Astrocyte (in vitro differentiated cells and primary cell): Measurements from ENCODE around the gene PRRG1. TPM values are rescaled to one million over a fixed set of nuclear protein-coding genes. Genes with fewer than 3 reads are reported as not detected.
"Not testable (repeated sequence)": the region's sequence is repeated elsewhere in the genome, so short reads cannot be mapped to it uniquely, and the experiment has no call there.

ENCODE experiments used
- DNase-seq: peaks from one replicate; pipeline ENCODE4 v3.0.0-alpha.2; 2010; ENCODE audit warnings: low read depth
- FAIRE-seq: peaks from 2 replicates; lab custom pipeline; 2011; peaks lifted over from hg19 to GRCh38; lab: Jason Lieb, UNC
- H2AFZ ChIP-seq: 2 replicates; pipeline ENCODE4 v1.6.0; 2012; ENCODE audit warnings: low read depth, low read length, inconsistent platforms
- H3K27ac ChIP-seq: 2 replicates; pipeline ENCODE4 v1.5.1; 2011; ENCODE audit warnings: low read depth, low read length, inconsistent platforms
- H3K27me3 ChIP-seq: 2 replicates; pipeline ENCODE4 v1.6.0; 2011; ENCODE audit warnings: low read length, inconsistent platforms; ENCODE audit not compliant: insufficient read depth
- H3K36me3 ChIP-seq: 2 replicates; pipeline ENCODE4 v1.5.1; 2011; ENCODE audit warnings: low read length, inconsistent platforms; ENCODE audit not compliant: insufficient read depth
- H3K4me1 ChIP-seq: 2 replicates; pipeline ENCODE4 v1.5.1; 2011; ENCODE audit warnings: low read length, inconsistent platforms; ENCODE audit not compliant: insufficient read depth
- H3K4me2 ChIP-seq: 2 replicates; pipeline ENCODE4 v1.6.0; 2012; ENCODE audit warnings: low read length, inconsistent platforms
- H3K4me3 ChIP-seq: 2 replicates; pipeline ENCODE4 v1.5.1; 2011; ENCODE audit warnings: low read depth, mild to moderate bottlenecking, low read length, inconsistent platforms; ENCODE audit not compliant: insufficient read depth
- H3K79me2 ChIP-seq: 2 replicates; pipeline ENCODE4 v1.6.0; 2012; ENCODE audit warnings: mild to moderate bottlenecking, low read length, inconsistent platforms; ENCODE audit not compliant: insufficient read depth
- H3K9ac ChIP-seq: 2 replicates; pipeline ENCODE4 v1.6.0; 2012; ENCODE audit warnings: mild to moderate bottlenecking, low read length, inconsistent platforms
- H3K9me3 ChIP-seq: 2 replicates; pipeline ENCODE4 v1.5.1; 2012; ENCODE audit warnings: low read depth, mild to moderate bottlenecking, low read length, inconsistent platforms; ENCODE audit not compliant: insufficient read depth
- H4K20me1 ChIP-seq: 2 replicates; pipeline ENCODE4 v1.6.0; 2012; ENCODE audit warnings: low read length, inconsistent platforms; ENCODE audit not compliant: insufficient read depth
- H3K27ac Mint-ChIP-seq: one replicate; pipeline ENCODE4 v1.8.0; 2021; ENCODE audit warnings: mild to moderate bottlenecking, mixed read lengths; ENCODE audit not compliant: unreplicated experiment
- H3K27me3 Mint-ChIP-seq: one replicate; pipeline ENCODE4 v1.8.0; 2021; ENCODE audit warnings: low read depth, mixed read lengths; ENCODE audit not compliant: unreplicated experiment
- H3K36me3 Mint-ChIP-seq: one replicate; pipeline ENCODE4 v1.8.0; 2021; ENCODE audit warnings: low read depth, mixed read lengths; ENCODE audit not compliant: unreplicated experiment
- H3K4me1 Mint-ChIP-seq: one replicate; pipeline ENCODE4 v1.8.0; 2021; ENCODE audit warnings: low read depth, mixed read lengths; ENCODE audit not compliant: unreplicated experiment
- H3K4me3 Mint-ChIP-seq: one replicate; pipeline ENCODE4 v1.8.0; 2021; ENCODE audit warnings: mild to moderate bottlenecking, moderate library complexity, mixed read lengths; ENCODE audit not compliant: unreplicated experiment
- H3K9me3 Mint-ChIP-seq: one replicate; pipeline ENCODE4 v1.8.0; 2021; ENCODE audit warnings: mild to moderate bottlenecking, mixed read lengths; ENCODE audit not compliant: unreplicated experiment
- EZH2 ChIP-seq: IDR thresholded peaks from 2 replicates; pipeline ENCODE4 v1.6.1; 2012; ENCODE audit warnings: mild to moderate bottlenecking, low read length, inconsistent platforms; ENCODE audit not compliant: insufficient read depth
- total RNA-seq: library from RNA; stranded (reverse); gene quantifications from 2 replicates; pipeline ENCODE4 v1.2.1, GENCODE V29; 2021
- TF ChIP-seq, protein P1 (sequence below): IDR thresholded peaks from 2 replicates; pipeline ENCODE4 v1.5.1; 2011; ENCODE audit warnings: low read depth, mild to moderate bottlenecking, inconsistent platforms, low read length, moderate library complexity; ENCODE audit not compliant: insufficient read depth

The PRRG1 gene
- total RNA-seq, 1 donor from 2014 or later: 33.7 TPM

DNA sequence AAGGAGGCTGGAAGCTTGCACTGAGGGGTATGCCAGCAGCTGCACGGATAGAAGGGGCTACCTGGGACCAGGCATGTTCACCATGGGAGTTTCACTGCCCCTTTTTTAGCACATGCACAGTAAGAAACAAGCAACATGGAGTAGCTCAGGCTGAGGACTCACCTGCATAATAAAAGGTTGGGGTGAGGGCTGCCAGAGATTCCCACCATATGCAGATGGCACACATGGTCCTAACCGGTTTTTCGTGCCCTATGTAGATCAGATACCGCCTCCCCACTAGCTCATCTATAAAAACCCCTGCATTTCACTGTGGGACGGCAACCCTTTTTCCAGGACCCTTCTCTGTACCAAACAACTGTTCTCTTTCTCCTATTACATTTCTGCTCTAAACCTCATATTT lies 125.3 kb downstream of the PRRG1 start:
- no peak overlapping the region for H3K27ac ChIP-seq
- no peaks in the 10 kb centered on the region for H3K36me3 Mint-ChIP-seq
- no peak overlapping the region for H2AFZ ChIP-seq
- H3K4me2 ChIP-seq: no peak overlapping the region
- H3K79me2 ChIP-seq: no peaks in the 10 kb centered on the region
- peak; percentile 55 for FAIRE-seq
- H3K4me1 Mint-ChIP-seq: peaks cover 4% of the 10 kb centered on the region
- H3K27me3 Mint-ChIP-seq: no peaks in the 10 kb centered on the region
- H3K4me3 Mint-ChIP-seq: no peak overlapping the region
- H3K9ac ChIP-seq: no peak overlapping the region
- no peaks in the 10 kb centered on the region for H3K9me3 Mint-ChIP-seq
- no peaks in the 10 kb centered on the region for H4K20me1 ChIP-seq
- H3K27ac Mint-ChIP-seq: no peak overlapping the region
- H3K36me3 ChIP-seq: no peaks in the 10 kb centered on the region
- TF ChIP-seq, protein P1, sequence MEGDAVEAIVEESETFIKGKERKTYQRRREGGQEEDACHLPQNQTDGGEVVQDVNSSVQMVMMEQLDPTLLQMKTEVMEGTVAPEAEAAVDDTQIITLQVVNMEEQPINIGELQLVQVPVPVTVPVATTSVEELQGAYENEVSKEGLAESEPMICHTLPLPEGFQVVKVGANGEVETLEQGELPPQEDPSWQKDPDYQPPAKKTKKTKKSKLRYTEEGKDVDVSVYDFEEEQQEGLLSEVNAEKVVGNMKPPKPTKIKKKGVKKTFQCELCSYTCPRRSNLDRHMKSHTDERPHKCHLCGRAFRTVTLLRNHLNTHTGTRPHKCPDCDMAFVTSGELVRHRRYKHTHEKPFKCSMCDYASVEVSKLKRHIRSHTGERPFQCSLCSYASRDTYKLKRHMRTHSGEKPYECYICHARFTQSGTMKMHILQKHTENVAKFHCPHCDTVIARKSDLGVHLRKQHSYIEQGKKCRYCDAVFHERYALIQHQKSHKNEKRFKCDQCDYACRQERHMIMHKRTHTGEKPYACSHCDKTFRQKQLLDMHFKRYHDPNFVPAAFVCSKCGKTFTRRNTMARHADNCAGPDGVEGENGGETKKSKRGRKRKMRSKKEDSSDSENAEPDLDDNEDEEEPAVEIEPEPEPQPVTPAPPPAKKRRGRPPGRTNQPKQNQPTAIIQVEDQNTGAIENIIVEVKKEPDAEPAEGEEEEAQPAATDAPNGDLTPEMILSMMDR: no peak
- no peak for TF ChIP-seq EZH2
- H3K4me3 ChIP-seq: no peak overlapping the region
- H3K27me3 ChIP-seq: no peaks in the 10 kb centered on the region
- no peak for DNase-seq
- no peaks in the 10 kb centered on the region for H3K4me1 ChIP-seq
- no peaks in the 10 kb centered on the region for H3K9me3 ChIP-seq

DNA sequence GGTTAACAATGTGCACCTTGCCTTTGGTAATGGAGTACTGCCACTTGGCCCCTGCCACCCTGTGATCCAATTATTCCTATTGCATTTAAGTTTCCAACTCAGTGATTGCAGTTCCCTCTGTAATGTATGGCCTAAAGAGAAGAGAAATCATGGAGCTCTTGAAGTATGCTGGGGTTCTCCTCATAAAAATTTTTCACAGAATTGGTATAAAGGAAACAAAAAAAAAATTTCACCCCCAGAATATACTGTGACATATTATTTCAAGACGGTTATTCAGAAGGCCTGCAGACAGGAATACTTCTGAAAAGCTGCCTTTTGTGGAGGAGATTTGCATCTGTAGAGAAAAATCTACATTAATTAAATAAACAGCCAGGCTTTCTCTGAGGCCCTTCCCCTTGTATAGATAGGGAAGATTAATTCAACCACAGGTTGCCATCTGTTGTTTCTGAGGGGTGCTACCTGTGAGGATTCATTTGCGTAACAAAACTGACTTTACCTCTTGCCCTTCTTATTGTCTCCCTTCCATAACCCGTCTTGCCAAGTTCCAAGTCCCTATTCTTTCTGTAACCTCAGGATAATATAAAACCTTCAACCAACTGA lies 127.5 kb downstream of the PRRG1 start:
- Histone ChIP-seq H3K79me2 (no peaks in the 10 kb centered on the region), H3K36me3 (no peaks in the 10 kb centered on the region), H4K20me1 (no peaks in the 10 kb centered on the region), H2AFZ (no peak overlapping the region), H3K4me3 (no peak overlapping the region), H3K27ac (no peak overlapping the region), H3K27me3 (no peaks in the 10 kb centered on the region), H3K9me3 (no peaks in the 10 kb centered on the region), H3K4me1 (no peaks in the 10 kb centered on the region), H3K4me2 (no peak overlapping the region), H3K9ac (no peak overlapping the region)
- no peak for FAIRE-seq
- H3K36me3 Mint-ChIP-seq: no peaks in the 10 kb centered on the region
- TF ChIP-seq EZH2: no peak
- TF ChIP-seq, protein P1: no peak
- peaks cover 4% of the 10 kb centered on the region for H3K4me1 Mint-ChIP-seq
- H3K27ac Mint-ChIP-seq: no peak overlapping the region
- no peaks in the 10 kb centered on the region for H3K27me3 Mint-ChIP-seq
- no peaks in the 10 kb centered on the region for H3K9me3 Mint-ChIP-seq
- H3K4me3 Mint-ChIP-seq: no peak overlapping the region
- DNase-seq: no peak

GRCh38 chrX:37484335-37484734 lies 135.2 kb downstream of the PRRG1 start:
- H3K36me3 Mint-ChIP-seq, H3K4me3 ChIP-seq, FAIRE-seq, H3K36me3 ChIP-seq, H3K9me3 ChIP-seq, H3K4me2 ChIP-seq, H2AFZ ChIP-seq, H4K20me1 ChIP-seq, H3K27me3 ChIP-seq, H3K27me3 Mint-ChIP-seq, H3K27ac ChIP-seq, H3K4me1 ChIP-seq, DNase-seq, H3K4me1 Mint-ChIP-seq, H3K79me2 ChIP-seq, H3K9ac ChIP-seq, H3K27ac Mint-ChIP-seq, H3K4me3 Mint-ChIP-seq, H3K9me3 Mint-ChIP-seq: not testable (repeated sequence)
